T-helper 17 cell (primary cell): Measurements from ENCODE around the gene VPS16. TPM values are rescaled to one million over a fixed set of nuclear protein-coding genes. Genes with fewer than 3 reads are reported as not detected.

ENCODE experiments used
- ATAC-seq: fragments of 150-1000 bp; cut with Tn5 transposase; 2 replicates; pipeline ENCODE4 v1.10.0; 2021; ENCODE audit warnings: mild to moderate bottlenecking, moderate library complexity
- DNase-seq, 3 donors: peaks; one replicate each; pipeline versions ENCODE4 v3.0.0 to v3.0.0-alpha.2; 2020 to 2021
- H3K9me3 ChIP-seq: one replicate; pipeline ENCODE4 v1.7.0; 2013; ENCODE audit warnings: low read length, mild to moderate bottlenecking; ENCODE audit not compliant: control insufficient read depth, poor library complexity, severe bottlenecking
- H3K27ac Mint-ChIP-seq: one replicate; pipeline ENCODE4 v1.8.0; 2022; ENCODE audit warnings: mild to moderate bottlenecking, moderate library complexity, mixed read lengths
- H3K27me3 Mint-ChIP-seq: one replicate; pipeline ENCODE4 v1.8.0; 2022; ENCODE audit warnings: mixed read lengths
- H3K36me3 Mint-ChIP-seq: one replicate; pipeline ENCODE4 v1.8.0; 2022; ENCODE audit warnings: low read depth, mixed read lengths
- H3K4me1 Mint-ChIP-seq: one replicate; pipeline ENCODE4 v1.8.0; 2022; ENCODE audit warnings: mild to moderate bottlenecking, mixed read lengths
- H3K4me3 Mint-ChIP-seq: one replicate; pipeline ENCODE4 v1.8.0; 2022; ENCODE audit warnings: mild to moderate bottlenecking, moderate library complexity, mixed read lengths
- total RNA-seq, 4 donors: library from RNA in 2 of 4; stranded (reverse) in 2 of 4; gene quantifications; one replicate each; pipeline ENCODE4 v1.2.3 and lab custom pipeline; 2022 to 2026

The VPS16 gene
- total RNA-seq, 2 donors from 2014 or later: 41.9 to 42.9 TPM

DNA sequence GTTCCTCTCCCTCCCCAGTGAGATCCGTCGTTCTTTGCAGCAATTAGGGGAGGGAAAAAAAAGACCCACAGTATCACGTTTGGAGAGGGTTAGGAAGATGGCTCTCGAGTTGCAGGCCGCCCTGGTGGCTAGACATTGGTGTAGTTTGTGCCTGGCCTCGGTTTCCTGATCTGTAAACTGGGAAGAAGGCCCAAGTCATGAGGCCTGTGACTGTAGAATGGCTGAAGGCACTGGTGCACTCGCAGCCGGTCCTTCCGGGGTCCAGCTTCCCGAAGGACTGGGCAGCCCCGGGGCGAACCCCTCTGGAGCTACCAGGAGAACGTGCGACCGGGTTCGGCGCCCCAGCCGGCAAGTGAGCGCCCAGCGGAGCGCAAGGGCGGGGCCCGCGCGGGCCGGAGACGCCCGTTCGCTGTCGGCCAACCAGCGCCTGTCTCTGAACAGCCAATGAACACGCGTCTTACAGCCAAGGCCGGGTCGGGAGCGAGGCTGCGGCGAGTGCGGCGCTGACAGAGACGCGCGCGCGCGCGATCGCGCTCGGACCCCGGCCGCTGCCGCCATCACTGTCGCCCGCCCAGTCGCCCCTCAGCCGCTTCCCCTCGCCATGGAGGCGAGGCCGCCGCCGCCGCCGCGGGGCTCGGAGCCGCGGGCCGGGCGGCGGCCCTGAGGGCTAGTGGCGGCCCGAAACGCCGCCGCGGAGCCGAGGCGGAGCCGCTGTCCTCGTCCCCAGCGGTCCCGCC is 32.6 kb downstream of the VPS16 start, which contains the start of gene PTPRA:
Gene PTPRA, plus strand, starts transcription at position 472 of the 737 bp plus-strand sequence. CDS start 90,797 bp downstream, outside the sequence.
- Mint-ChIP-seq H3K36me3 (no peaks in the 10 kb centered on the region), H3K27ac (peak within 1 kb of the TSS; percentile 89), H3K4me1 (peaks cover 36% of the 10 kb centered on the region), H3K27me3 (no peaks in the 10 kb centered on the region), H3K4me3 (peak within 1 kb of the TSS; percentile 96)
- H3K9me3 ChIP-seq: no peaks in the 10 kb centered on the region
- ATAC-seq: peak; percentile 93
- peak; percentile 80 to 88 (median 81) for DNase-seq

DNA sequence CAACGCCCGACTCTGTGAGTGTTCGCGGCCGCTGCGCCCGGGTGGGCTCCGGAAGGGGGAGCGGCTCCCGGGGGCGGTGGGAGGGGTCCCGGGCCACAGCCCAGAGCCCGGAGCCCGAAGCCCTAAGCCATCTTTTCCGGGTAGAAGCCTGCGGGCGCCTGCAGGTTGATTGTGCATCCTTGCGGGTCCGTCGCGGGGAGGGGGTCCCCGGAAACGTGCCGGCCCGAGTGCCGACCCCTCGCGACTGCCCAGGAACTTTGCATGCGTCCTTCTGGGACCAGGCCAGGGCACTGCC is 33.1 kb downstream of the VPS16 start:
- Mint-ChIP-seq H3K27ac (peak overlapping the region; percentile 89), H3K4me3 (peak overlapping the region; percentile 96), H3K4me1 (peaks cover 39% of the 10 kb centered on the region), H3K36me3 (no peaks in the 10 kb centered on the region), H3K27me3 (no peaks in the 10 kb centered on the region)
- no peaks in the 10 kb centered on the region for H3K9me3 ChIP-seq
- no peak for ATAC-seq
- DNase-seq: peak; percentile 35 to 65 (median 61)

- no peak for DNase-seq
- no peak for ATAC-seq
- no peaks in the 10 kb centered on the region for H3K9me3 ChIP-seq
- Mint-ChIP-seq H3K4me1 (peaks cover 43% of the 10 kb centered on the region), H3K4me3 (peak overlapping the region; percentile 96), H3K27me3 (no peaks in the 10 kb centered on the region), H3K36me3 (no peaks in the 10 kb centered on the region), H3K27ac (peak overlapping the region; percentile 89)
These were observed 33.9 kb downstream of the VPS16 start for GRCh38 chr20:2874456-2874855.

GRCh38 chr20:2875690-2876203 is 35.2 kb downstream of the VPS16 start:
- Mint-ChIP-seq H3K27ac (peak overlapping the region; percentile 89), H3K27me3 (no peaks in the 10 kb centered on the region), H3K36me3 (no peaks in the 10 kb centered on the region), H3K4me1 (peaks cover 48% of the 10 kb centered on the region), H3K4me3 (peak overlapping the region; percentile 73)
- no peaks in the 10 kb centered on the region for H3K9me3 ChIP-seq
- ATAC-seq: no peak
- DNase-seq: no peak

DNA sequence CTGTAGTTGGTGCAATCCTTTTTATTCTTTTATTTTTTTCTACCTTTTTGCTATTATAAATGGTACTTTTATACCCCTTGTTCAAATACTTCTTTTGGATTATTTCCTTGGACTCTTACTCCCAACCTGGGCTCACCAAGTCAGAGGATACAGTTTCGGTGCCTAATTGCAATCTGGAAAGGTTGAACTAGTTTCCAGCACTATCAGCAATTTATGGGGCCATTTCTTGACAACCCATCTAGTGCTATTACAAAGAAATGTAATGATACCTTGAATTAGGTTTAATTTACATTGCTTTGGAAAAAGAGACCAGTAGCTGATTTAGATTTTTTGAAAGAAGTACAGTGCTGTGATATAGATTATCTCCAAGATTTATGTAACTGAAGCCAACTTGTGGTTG is 38.0 kb downstream of the VPS16 start:
- H3K4me1 Mint-ChIP-seq: peaks cover 41% of the 10 kb centered on the region
- H3K27ac Mint-ChIP-seq: peak overlapping the region; percentile 83
- H3K36me3 Mint-ChIP-seq: no peaks in the 10 kb centered on the region
- no peak for DNase-seq
- no peaks in the 10 kb centered on the region for H3K9me3 ChIP-seq
- ATAC-seq: no peak
- H3K4me3 Mint-ChIP-seq: no peak overlapping the region
- no peaks in the 10 kb centered on the region for H3K27me3 Mint-ChIP-seq

DNA sequence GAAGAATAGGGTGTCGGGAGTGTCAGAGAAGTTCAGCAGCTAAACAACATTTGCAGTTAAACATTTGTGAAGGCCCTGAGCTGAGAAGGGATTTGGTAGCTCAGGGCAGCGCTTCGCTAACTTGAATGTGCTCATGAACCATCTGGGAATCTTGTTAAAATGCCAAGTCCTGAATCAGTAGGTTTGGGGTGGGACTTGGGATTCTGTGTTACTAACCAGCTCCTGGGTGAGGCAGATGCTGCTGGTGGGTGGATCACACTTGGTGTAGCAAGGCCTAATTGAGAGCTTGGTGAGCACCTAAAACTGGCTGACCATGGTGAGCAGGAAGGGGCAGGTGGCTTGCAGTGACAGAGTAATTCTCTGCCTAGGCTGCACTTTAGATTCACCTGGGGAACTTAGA is 38.6 kb downstream of the VPS16 start:
- Mint-ChIP-seq H3K4me1 (peaks cover 46% of the 10 kb centered on the region), H3K36me3 (no peaks in the 10 kb centered on the region), H3K27me3 (no peaks in the 10 kb centered on the region), H3K27ac (peak overlapping the region; percentile 83), H3K4me3 (no peak overlapping the region)
- no peaks in the 10 kb centered on the region for H3K9me3 ChIP-seq
- DNase-seq: no peak
- no peak for ATAC-seq

DNA sequence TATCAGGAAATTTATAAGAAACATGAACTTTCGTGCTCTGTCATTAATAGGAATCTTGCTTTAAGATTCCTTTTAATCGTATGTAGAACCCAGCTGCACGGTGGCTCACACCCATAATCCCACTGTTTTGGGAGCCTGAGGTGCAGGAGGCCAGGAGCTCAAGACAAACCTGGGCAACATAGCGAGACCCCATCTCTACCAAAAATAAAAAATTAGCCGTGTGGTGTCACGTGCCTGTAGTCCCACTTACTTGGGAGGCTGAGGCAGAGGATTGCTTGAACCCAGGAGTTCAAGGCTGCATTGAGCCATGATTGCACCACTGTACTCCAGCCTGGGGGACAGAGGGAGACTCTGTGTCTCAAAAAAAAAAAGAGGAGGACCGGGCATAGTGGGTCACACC is 40.1 kb downstream of the VPS16 start:
- ATAC-seq (no peak), DNase-seq (no peak)
- Mint-ChIP-seq H3K27ac (peak overlapping the region; percentile 19), H3K27me3 (no peaks in the 10 kb centered on the region), H3K4me3 (no peak overlapping the region), H3K36me3 (no peaks in the 10 kb centered on the region), H3K4me1 (peaks cover 42% of the 10 kb centered on the region)
- no peaks in the 10 kb centered on the region for H3K9me3 ChIP-seq

DNA sequence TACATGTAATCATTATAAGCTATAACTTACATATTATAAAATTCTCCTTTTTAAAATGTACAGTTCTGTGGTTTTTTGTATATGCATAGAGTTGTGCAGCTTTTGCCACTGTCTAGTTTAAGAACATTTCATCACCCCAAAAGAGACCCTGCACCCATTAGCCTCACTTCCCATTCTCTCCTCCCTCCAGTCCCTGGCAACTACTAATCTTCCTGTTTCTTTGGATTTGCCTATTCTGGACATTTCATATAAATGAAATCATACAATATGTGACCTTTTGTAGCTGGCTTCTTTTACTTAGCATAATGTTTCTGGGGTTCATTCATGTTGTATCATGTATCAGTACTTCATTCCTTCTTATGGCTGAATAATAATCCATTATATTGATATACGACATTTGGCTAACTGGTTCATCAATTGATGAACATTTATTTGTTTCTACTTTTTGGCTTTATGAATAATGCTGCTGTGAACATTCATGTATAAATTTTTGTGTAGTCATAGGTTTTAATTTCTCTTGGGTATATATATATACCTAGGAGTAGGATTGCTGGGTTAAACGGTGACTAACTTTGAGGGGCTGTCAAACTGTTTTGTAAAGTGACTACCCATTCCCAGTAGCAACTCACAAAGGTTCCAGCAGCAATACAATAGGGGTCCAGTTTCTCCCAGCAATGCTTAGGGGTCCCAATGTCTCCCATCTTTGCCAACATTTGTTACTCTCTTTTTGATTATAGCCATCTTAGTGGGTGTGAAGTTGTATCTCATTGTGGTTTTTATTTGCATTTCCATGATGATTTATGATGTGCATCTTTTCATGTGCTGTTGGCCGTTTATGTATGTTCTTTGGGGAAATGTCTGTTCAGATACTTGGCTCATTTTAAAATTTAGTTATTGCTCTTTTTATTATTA is 43.4 kb downstream of the VPS16 start:
- Mint-ChIP-seq H3K4me1 (peaks cover 38% of the 10 kb centered on the region), H3K27ac (no peak overlapping the region), H3K27me3 (no peaks in the 10 kb centered on the region), H3K36me3 (no peaks in the 10 kb centered on the region), H3K4me3 (no peak overlapping the region)
- no peak for DNase-seq
- no peak for ATAC-seq
- no peaks in the 10 kb centered on the region for H3K9me3 ChIP-seq

- Mint-ChIP-seq H3K36me3 (no peaks in the 10 kb centered on the region), H3K4me1 (peaks cover 48% of the 10 kb centered on the region), H3K4me3 (no peak overlapping the region), H3K27me3 (no peaks in the 10 kb centered on the region), H3K27ac (no peak overlapping the region)
- no peaks in the 10 kb centered on the region for H3K9me3 ChIP-seq
- no peak for DNase-seq
- no peak for ATAC-seq
These were observed 47.2 kb downstream of the VPS16 start for GRCh38 chr20:2887715-2888114.

- Mint-ChIP-seq H3K27ac (peak overlapping the region; percentile 21), H3K27me3 (no peaks in the 10 kb centered on the region), H3K4me1 (peaks cover 51% of the 10 kb centered on the region), H3K36me3 (no peaks in the 10 kb centered on the region), H3K4me3 (no peak overlapping the region)
- ATAC-seq (no peak), DNase-seq (no peak)
- no peaks in the 10 kb centered on the region for H3K9me3 ChIP-seq
These were observed 47.8 kb downstream of the VPS16 start for GRCh38 chr20:2888224-2888955.

DNA sequence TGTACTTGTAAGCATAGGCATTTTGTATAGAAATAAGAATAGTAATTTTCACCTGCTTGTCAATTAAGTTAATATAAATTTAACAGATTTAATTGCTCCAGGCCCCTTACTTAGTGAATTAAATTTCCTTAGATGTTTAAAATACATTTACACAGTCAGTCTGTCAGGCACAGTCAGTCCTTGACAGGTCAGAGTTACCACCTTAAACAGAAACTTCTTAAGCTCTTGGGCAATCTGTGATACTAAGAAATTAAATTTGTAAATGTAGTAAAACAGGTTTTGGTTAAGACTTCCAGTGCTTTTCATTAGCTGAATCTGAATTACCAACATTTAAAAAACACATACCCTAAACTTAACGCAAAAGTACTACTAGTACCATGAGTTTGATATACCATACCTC is 48.7 kb downstream of the VPS16 start:
- no peak overlapping the region for H3K27ac Mint-ChIP-seq
- no peak for DNase-seq
- no peaks in the 10 kb centered on the region for H3K36me3 Mint-ChIP-seq
- H3K4me1 Mint-ChIP-seq: peaks cover 45% of the 10 kb centered on the region
- ATAC-seq: no peak
- H3K9me3 ChIP-seq: no peaks in the 10 kb centered on the region
- no peaks in the 10 kb centered on the region for H3K27me3 Mint-ChIP-seq
- H3K4me3 Mint-ChIP-seq: no peak overlapping the region

DNA sequence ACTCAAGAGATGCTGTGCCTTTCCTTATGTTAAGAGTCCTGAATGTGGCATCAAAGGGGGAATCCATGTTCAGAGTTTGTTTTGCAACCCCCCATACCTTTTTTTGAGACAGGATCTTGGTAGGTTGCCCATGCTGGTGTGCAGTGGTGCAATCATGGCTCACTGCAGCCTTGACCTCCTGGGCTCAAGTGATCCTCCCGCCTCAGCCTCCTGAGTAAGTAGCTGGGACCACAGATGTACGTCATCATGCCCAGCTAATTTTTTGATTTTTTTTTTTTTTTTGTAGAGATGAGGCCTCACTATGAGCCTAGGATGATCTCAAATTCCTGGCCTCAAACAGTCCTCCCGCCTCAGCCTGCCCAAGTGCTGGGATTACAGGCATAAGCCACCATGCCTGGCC is 49.3 kb downstream of the VPS16 start:
- no peak overlapping the region for H3K4me3 Mint-ChIP-seq
- H3K4me1 Mint-ChIP-seq: peaks cover 40% of the 10 kb centered on the region
- no peak overlapping the region for H3K27ac Mint-ChIP-seq
- ATAC-seq (no peak), DNase-seq (no peak)
- no peaks in the 10 kb centered on the region for H3K36me3 Mint-ChIP-seq
- no peaks in the 10 kb centered on the region for H3K9me3 ChIP-seq
- no peaks in the 10 kb centered on the region for H3K27me3 Mint-ChIP-seq

DNA sequence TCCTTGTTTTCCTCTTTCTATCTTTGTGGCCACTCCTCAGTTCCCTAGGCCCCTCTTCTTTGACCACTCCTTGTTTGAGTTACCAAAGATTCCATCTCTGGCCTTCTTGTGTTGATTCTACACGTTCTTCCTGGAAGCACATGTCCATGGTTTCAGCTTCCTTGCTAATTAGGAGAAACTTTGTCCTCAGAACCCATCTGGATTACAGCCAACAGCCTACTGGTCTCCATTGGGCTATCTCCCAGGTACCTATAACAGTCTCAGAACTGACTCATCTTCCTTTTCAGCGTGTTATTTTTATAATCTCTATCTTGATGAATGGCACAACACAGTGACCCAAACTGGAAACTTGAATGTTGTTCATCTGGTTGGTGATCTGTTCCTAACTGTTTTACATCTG is 50.2 kb downstream of the VPS16 start:
- H3K9me3 ChIP-seq: no peaks in the 10 kb centered on the region
- ATAC-seq (no peak), DNase-seq (no peak)
- Mint-ChIP-seq H3K4me3 (no peak overlapping the region), H3K27me3 (no peaks in the 10 kb centered on the region), H3K27ac (no peak overlapping the region), H3K4me1 (peaks cover 36% of the 10 kb centered on the region), H3K36me3 (no peaks in the 10 kb centered on the region)
